ENCODE measurements around the gene GCFC2.
"Not testable (repeated sequence)": the region's sequence is repeated elsewhere in the genome, so short reads cannot be mapped to it uniquely, and the experiment has no call there.

GCFC2 gene

GRCh38 chr2:75729861-75730260 lies 19.1 kb upstream of the GCFC2 start:
- peaks cover 4% of the 10 kb centered on the region for H3K27me3 Mint-ChIP-seq (ENCODE audit: low read depth, poor library complexity)
- peak; percentile 22 for TF ChIP-seq CTCF (IDR thresholded peaks at IDR 0.05)
- H3K36me3 Mint-ChIP-seq (ENCODE audit: low read depth), result no peaks in the 10 kb centered on the region
- peaks cover 4% of the 10 kb centered on the region for H3K9me3 Mint-ChIP-seq
- H3K4me3 Mint-ChIP-seq, result no peak overlapping the region
- no peaks in the 10 kb centered on the region for H3K4me1 Mint-ChIP-seq
- H3K27ac Mint-ChIP-seq, result no peak overlapping the region
- no peak for DNase-seq

- H3K9me3 Mint-ChIP-seq, result peaks cover 5% of the 10 kb centered on the region
- no peaks in the 10 kb centered on the region for H3K4me1 Mint-ChIP-seq
- TF ChIP-seq CTCF (IDR thresholded peaks at IDR 0.05), result no peak
- no peak overlapping the region for H3K4me3 Mint-ChIP-seq
- no peaks in the 10 kb centered on the region for H3K36me3 Mint-ChIP-seq (ENCODE audit: low read depth)
- no peak overlapping the region for H3K27ac Mint-ChIP-seq
- H3K27me3 Mint-ChIP-seq (ENCODE audit: low read depth, poor library complexity), result peaks cover 6% of the 10 kb centered on the region
- DNase-seq, result no peak
Observed at GRCh38 chr2:75728614-75729419, 18.1 kb upstream of the GCFC2 start.

- no peak for DNase-seq
- H3K4me3 Mint-ChIP-seq, result no peak overlapping the region
- peaks cover 2% of the 10 kb centered on the region for H3K27me3 Mint-ChIP-seq (ENCODE audit: low read depth, poor library complexity)
- no peaks in the 10 kb centered on the region for H3K4me1 Mint-ChIP-seq
- peaks cover 22% of the 10 kb centered on the region for H3K9me3 Mint-ChIP-seq
- H3K27ac Mint-ChIP-seq, result no peak overlapping the region
- TF ChIP-seq CTCF (IDR thresholded peaks at IDR 0.05), result no peak
- peaks cover 18% of the 10 kb centered on the region for H3K36me3 Mint-ChIP-seq (ENCODE audit: low read depth)
Observed at GRCh38 chr2:75722687-75723086, 12.0 kb upstream of the GCFC2 start.

- H3K4me1 Mint-ChIP-seq, result peaks cover under 1% of the 10 kb centered on the region
- peaks cover 22% of the 10 kb centered on the region for H3K9me3 Mint-ChIP-seq
- no peak overlapping the region for H3K4me3 Mint-ChIP-seq
- no peak for TF ChIP-seq CTCF (IDR thresholded peaks at IDR 0.05)
- peaks cover 18% of the 10 kb centered on the region for H3K36me3 Mint-ChIP-seq (ENCODE audit: low read depth)
- H3K27ac Mint-ChIP-seq, result no peak overlapping the region
- DNase-seq, result no peak
- H3K27me3 Mint-ChIP-seq (ENCODE audit: low read depth, poor library complexity), result peaks cover 2% of the 10 kb centered on the region
Observed at GRCh38 chr2:75720525-75720924, 9.8 kb upstream of the GCFC2 start.

GRCh38 chr2:75719616-75720015 lies 8.9 kb upstream of the GCFC2 start:
- DNase-seq, result no peak
- H3K9me3 Mint-ChIP-seq, result peaks cover 22% of the 10 kb centered on the region
- peaks cover 18% of the 10 kb centered on the region for H3K36me3 Mint-ChIP-seq (ENCODE audit: low read depth)
- peaks cover 2% of the 10 kb centered on the region for H3K27me3 Mint-ChIP-seq (ENCODE audit: low read depth, poor library complexity)
- H3K27ac Mint-ChIP-seq, result no peak overlapping the region
- TF ChIP-seq CTCF (IDR thresholded peaks at IDR 0.05), result no peak
- H3K4me3 Mint-ChIP-seq, result no peak overlapping the region
- peaks cover 9% of the 10 kb centered on the region for H3K4me1 Mint-ChIP-seq

GRCh38 chr2:75716406-75716805 lies 5.7 kb upstream of the GCFC2 start:
- Mint-ChIP-seq H3K27me3 (ENCODE audit: low read depth, poor library complexity) (no peaks in the 10 kb centered on the region), H3K9me3 (peaks cover 32% of the 10 kb centered on the region), H3K36me3 (ENCODE audit: low read depth) (peaks cover 36% of the 10 kb centered on the region), H3K27ac (no peak overlapping the region), H3K4me1 (peaks cover 13% of the 10 kb centered on the region), H3K4me3 (no peak overlapping the region)
- no peak for TF ChIP-seq CTCF (IDR thresholded peaks at IDR 0.05)
- no peak for DNase-seq

GRCh38 chr2:75711590-75711989 lies 875 bp upstream of the GCFC2 start:
- not testable (repeated sequence) for H3K27me3 Mint-ChIP-seq (ENCODE audit: low read depth, poor library complexity); H3K4me3 Mint-ChIP-seq; DNase-seq; H3K27ac Mint-ChIP-seq
- Mint-ChIP-seq H3K36me3 (ENCODE audit: low read depth) (peaks cover 23% of the 10 kb centered on the region), H3K9me3 (peaks cover 22% of the 10 kb centered on the region), H3K4me1 (peaks cover 46% of the 10 kb centered on the region)
